HS-27A (cell line): ENCODE results near the gene HTR6.

ENCODE experiments used
- DNase-seq: peaks from one replicate; pipeline ENCODE4 v3.0.0-alpha.2; 2012; ENCODE audit warnings: low read depth, missing footprints

HTR6 gene

DNA sequence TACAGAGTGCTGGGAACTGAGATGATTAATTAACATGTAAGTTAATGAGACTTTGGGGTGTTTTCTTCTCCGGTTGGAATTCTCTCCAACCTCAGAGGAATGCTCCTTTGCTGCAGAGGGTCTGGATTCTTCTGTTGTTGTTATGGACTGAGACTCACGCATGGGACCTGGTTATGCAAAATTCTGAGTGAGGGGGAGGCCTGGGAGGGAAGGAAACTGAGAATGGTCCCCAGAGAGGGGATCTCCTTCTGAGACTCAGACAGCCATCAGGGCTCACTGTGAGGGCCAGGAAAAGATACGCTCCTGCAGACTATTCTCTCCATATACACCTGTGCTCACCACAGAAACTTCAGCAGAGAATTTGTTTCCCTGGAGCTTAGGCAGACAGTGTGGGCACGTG is 56.3 kb downstream of the HTR6 start:
- no peak for DNase-seq

DNA sequence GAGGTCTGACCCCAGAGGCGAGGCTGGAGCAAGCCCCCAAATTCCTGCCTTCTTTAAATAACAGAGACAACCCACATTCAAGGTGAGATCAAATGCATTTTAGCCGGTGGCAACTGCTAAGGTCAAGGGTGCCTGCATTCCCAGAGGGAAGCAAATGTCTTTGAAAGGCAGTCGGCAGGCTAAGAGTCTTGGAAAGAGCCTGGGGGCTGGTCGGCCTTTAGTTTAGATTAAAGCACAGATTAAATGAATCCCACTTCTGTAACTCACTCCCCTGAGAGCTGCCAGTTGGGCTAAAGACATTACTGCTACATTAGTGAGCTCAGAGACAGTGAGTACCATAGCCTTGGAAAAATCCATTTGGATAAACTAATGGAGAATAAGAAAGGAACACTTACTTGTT is 59.2 kb downstream of the HTR6 start:
- DNase-seq: no peak

DNA sequence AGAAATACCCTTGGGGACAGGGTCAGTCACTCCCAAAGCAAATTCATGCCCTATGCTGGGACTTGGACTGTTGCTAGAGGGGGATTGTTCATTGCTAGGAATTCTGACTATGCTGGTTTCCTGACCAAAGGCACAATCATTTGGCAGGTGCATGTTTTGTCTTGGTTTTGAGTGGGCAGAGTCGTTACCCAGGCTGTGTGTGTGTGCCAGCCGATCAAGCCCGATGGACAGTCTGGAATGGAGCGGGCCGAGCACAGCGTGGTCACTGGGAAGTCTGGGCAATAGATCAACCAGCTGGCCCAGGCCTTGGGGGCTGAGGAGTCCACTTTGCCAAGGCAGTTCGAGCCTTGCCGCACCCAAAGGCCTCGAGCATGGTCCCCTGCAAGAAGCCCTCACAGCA is 60.9 kb downstream of the HTR6 start:
- DNase-seq: no peak

DNA sequence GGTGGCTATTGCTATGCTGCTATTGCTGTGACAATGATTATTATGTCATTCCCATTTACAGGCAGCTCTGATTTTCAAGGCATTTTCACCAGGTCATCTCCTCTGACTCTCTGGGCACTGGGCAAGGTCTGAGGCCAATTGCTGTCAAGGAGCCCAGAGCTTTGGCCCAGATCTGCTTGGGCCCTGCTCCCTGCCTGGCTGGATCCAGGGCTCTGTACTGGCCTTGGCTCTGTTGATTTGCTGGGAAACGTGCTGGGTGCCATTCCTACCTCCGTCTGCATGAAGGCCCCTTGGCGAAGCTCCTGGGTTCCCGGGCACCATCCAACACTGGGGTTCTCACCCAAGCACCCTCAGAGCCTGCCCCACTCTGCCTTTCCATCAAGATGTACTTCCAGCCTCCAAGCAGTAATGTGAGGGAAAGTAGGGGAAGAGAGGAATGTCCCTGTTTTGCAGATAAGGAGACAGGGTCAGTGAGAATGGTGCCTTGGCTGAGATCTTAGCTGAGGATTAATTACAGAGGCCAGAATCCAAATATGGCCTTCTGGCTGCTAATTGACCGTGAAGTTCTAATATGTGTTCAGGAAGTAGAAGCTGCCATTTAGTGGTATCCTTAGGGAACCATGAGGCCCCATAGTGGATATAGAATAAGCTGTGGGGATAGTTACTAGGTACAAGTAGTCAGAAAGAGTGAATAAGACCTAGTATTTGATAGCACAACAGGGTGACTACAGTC is 63.9 kb downstream of the HTR6 start:
- DNase-seq: no peak

- DNase-seq: no peak
Measured at GRCh38 chr1:19730232-19730631, 65.6 kb downstream of the HTR6 start.
